HL-60/S4 (cell line): ENCODE results near the gene IGF2R.
"Not testable (repeated sequence)": the region's sequence is repeated elsewhere in the genome, so short reads cannot be mapped to it uniquely, and the experiment has no call there.

Source experiments
- in situ Hi-C: fragments of 300-500 bp; cut with MboI; formaldehyde crosslinking; loops from 2 replicates; pipeline ENCODE4 v1.14.3; 2022; ENCODE audit warnings: low sequenced_read_pairs

IGF2R gene

GRCh38 chr6:159996087-159996622, 27.3 kb downstream of the IGF2R start:
- in situ Hi-C loops: no loop called here

- in situ Hi-C loops: no loop called here
Observed at GRCh38 chr6:159996626-159997497, 28.0 kb downstream of the IGF2R start.

- in situ Hi-C loops: no loop called here
Observed at GRCh38 chr6:159997498-159998101, 28.7 kb downstream of the IGF2R start.

- in situ Hi-C loops: no loop called here
Observed at GRCh38 chr6:159998538-159998937, 29.7 kb downstream of the IGF2R start.

- in situ Hi-C loops: no loop called here
Observed at GRCh38 chr6:159999240-159999671, 30.4 kb downstream of the IGF2R start.

- in situ Hi-C loops: no loop called here
Observed at GRCh38 chr6:160000280-160000704, 31.4 kb downstream of the IGF2R start.

GRCh38 chr6:160000893-160001427, 32.1 kb downstream of the IGF2R start:
- in situ Hi-C loops: not testable (repeated sequence)

- in situ Hi-C loops: no loop called here
Observed at GRCh38 chr6:160002882-160003281, 34.0 kb downstream of the IGF2R start.

- in situ Hi-C loops: no loop called here
Observed at GRCh38 chr6:160004018-160004417, 35.1 kb downstream of the IGF2R start.

- in situ Hi-C loops: no loop called here
Observed at GRCh38 chr6:160004419-160005175, 35.7 kb downstream of the IGF2R start.

- in situ Hi-C loops: no loop called here
Observed at GRCh38 chr6:160005211-160005610, 36.3 kb downstream of the IGF2R start.

GRCh38 chr6:160005861-160006540, 37.1 kb downstream of the IGF2R start:
- in situ Hi-C loops: no loop called here

- in situ Hi-C loops: no loop called here
Observed at GRCh38 chr6:160007145-160007544, 38.3 kb downstream of the IGF2R start.

- in situ Hi-C loops: no loop called here
Observed at GRCh38 chr6:160007611-160008010, 38.7 kb downstream of the IGF2R start.

- in situ Hi-C loops: no loop called here
Observed at GRCh38 chr6:160010067-160010466, 41.2 kb downstream of the IGF2R start.

- in situ Hi-C loops: no loop called here
Observed at GRCh38 chr6:160013987-160014868, 45.3 kb downstream of the IGF2R start.

GRCh38 chr6:160014869-160015182, 45.9 kb downstream of the IGF2R start:
- in situ Hi-C loops: no loop called here

- in situ Hi-C loops: no loop called here
Observed at GRCh38 chr6:160015778-160016684, 47.1 kb downstream of the IGF2R start.

- in situ Hi-C loops: no loop called here
Observed at GRCh38 chr6:160022101-160022500, 53.2 kb downstream of the IGF2R start.
